Prostate gland (tissue), 2 donors: Measurements from ENCODE around the gene ARHGEF28. TPM values are rescaled to one million over a fixed set of nuclear protein-coding genes. Genes with fewer than 3 reads are reported as not detected.

Experiments
- DNase-seq: peaks from one replicate; pipeline ENCODE4 v3.0.0-alpha.2; 2019; ENCODE audit warnings: low spot score
- H3K27ac ChIP-seq, 2 donors: fragments of 200-600 bp; sonication (generic); 2 replicates each; pipeline ENCODE4 v1.5.1; 2017 to 2019
- H3K27me3 ChIP-seq: fragments of 200-600 bp; sonication (generic); replicated peaks from 2 replicates; pipeline ENCODE4 v1.5.1; 2019; ENCODE audit not compliant: insufficient read depth
- H3K36me3 ChIP-seq, 2 donors: fragments of 200-600 bp; sonication (generic); 1 replicate in 1 of 2; 2 replicates in 1 of 2; pipeline versions ENCODE4 v1.5.1 to v1.8.1; 2017 to 2019
- H3K4me1 ChIP-seq: fragments of 200-600 bp; sonication (generic); replicated peaks from 2 replicates; pipeline ENCODE4 v1.5.1; 2019
- H3K4me3 ChIP-seq, 2 donors: fragments of 200-600 bp; sonication (generic); 2 replicates each; pipeline ENCODE4 v1.5.1; 2017 to 2019
- H3K9me3 ChIP-seq: fragments of 200-600 bp; sonication (generic); 2 replicates; pipeline ENCODE4 v1.5.1; 2017
- POLR2A ChIP-seq: fragments of 450-650 bp; IDR thresholded peaks from one replicate; pipeline ENCODE4 v1.6.1; 2016; ENCODE audit warnings: antibody characterized with exemption, mild to moderate bottlenecking
- POLR2AphosphoS5 ChIP-seq: sonication (generic); formaldehyde crosslinking; IDR thresholded peaks from one replicate; pipeline ENCODE4 v1.6.1; 2017; ENCODE audit warnings: antibody characterized with exemption
- WGBS: methylation state at CpG from one replicate; pipeline ENCODE4 v1.1.5; 2018; 5-methylcytosine and 5-hydroxymethylcytosine counted together
- intact Hi-C: fragments of 100-400 bp; cut with DNase I; formaldehyde crosslinking; loops from one replicate; pipeline ENCODE4 v1.14.2; 2022
- total RNA-seq, 2 donors: library from RNA; depleted of rRNA; stranded (reverse); fragments of >200 nt; gene quantifications; one replicate each; pipeline ENCODE4 v1.1.0, GENCODE V29; 2016
- TF ChIP-seq, protein P1 (sequence below), 4 experiments: fragments of 200-600 bp in 2 of 4; fragments of 450-650 bp in 2 of 4; sonication (generic) in 2 of 4; IDR thresholded peaks; 1 replicate in 3 of 4; 2 replicates in 1 of 4; pipeline ENCODE4 v1.5.1; 2016 to 2019; ENCODE audit warnings: antibody characterized with exemption in 4 of 4, mild to moderate bottlenecking in 2 of 4, moderate library complexity in 2 of 4

The ARHGEF28 gene
- total RNA-seq, 2 donors from 2014 or later: 18.9 to 28.3 TPM

DNA sequence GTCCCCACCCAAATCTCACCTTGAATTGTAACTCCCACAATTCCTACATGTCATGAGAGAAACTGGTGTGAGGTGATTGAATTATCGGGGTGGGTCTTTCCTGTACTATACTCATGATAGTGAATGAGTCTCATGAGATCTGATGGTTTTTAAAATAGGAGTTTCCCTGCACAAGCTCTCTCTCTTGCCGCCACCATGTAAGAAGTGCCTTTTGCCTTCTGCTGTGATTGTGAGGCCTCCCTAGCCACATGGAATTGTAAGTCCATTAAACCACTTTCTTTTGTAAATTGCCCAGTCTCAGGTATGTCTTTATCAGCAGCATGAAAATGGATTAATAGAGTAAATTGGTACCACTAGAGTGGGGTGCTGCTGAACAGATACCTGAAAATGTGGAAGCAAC is 140.9 kb downstream of the ARHGEF28 start:
- no peaks in the 10 kb centered on the region for H3K9me3 ChIP-seq
- WGBS: 98% methylated on average over 2 of the region's 2 CpGs
- H3K27ac ChIP-seq: no peak overlapping the region
- intact Hi-C loops: no loop called here
- H3K4me1 ChIP-seq: peaks cover 3% of the 10 kb centered on the region
- no peak for TF ChIP-seq POLR2AphosphoS5
- TF ChIP-seq POLR2A: no peak
- TF ChIP-seq, protein P1, sequence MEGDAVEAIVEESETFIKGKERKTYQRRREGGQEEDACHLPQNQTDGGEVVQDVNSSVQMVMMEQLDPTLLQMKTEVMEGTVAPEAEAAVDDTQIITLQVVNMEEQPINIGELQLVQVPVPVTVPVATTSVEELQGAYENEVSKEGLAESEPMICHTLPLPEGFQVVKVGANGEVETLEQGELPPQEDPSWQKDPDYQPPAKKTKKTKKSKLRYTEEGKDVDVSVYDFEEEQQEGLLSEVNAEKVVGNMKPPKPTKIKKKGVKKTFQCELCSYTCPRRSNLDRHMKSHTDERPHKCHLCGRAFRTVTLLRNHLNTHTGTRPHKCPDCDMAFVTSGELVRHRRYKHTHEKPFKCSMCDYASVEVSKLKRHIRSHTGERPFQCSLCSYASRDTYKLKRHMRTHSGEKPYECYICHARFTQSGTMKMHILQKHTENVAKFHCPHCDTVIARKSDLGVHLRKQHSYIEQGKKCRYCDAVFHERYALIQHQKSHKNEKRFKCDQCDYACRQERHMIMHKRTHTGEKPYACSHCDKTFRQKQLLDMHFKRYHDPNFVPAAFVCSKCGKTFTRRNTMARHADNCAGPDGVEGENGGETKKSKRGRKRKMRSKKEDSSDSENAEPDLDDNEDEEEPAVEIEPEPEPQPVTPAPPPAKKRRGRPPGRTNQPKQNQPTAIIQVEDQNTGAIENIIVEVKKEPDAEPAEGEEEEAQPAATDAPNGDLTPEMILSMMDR (IDR thresholded peaks at IDR 0.05): no peak
- H3K27me3 ChIP-seq: no peaks in the 10 kb centered on the region
- H3K4me3 ChIP-seq: no peak overlapping the region
- no peak for DNase-seq
- no peaks in the 10 kb centered on the region for H3K36me3 ChIP-seq

DNA sequence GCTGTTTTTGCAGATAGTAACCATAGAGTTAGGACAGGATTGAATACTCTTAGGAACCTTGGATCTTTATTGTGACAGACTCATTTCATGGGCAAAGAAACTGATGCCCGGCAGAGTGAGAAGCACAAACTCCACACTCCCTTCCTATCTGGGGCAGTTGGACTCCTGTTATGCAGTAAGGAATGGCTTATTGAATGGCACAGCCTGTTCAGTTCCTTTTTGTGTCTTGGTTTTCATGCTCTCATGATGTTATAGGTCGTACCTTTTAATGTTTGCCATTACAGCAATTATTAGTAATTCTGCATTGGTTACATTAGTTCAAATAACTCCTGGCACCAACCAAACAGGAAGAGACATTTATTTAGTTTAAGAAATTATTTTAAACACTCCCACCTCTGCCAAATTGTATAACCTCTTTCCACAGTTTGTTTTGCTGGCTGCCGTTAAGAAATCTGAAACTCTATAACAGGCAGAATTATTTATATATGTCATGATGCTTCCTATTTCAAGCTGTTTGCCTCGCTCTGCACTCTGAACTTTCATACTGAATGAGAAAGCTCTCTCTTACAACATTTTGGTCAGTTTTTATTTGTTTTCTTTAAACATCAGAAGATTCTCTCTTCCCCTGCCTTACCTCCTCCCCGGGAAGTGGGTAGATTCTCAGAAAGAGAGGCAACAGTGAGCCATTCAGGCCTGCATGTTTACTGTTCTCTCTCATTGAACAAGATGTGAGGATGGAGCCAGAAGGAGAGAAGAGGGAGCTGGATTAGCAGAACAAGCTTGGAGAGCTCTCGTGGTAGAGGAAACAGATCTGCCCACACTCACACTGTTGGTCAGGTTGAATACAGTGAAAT is 144.4 kb downstream of the ARHGEF28 start:
- TF ChIP-seq, protein P1 (IDR thresholded peaks at IDR 0.05): no peak
- TF ChIP-seq POLR2AphosphoS5: peak; percentile 22
- WGBS: 10% methylated on average over 6 of the region's 6 CpGs
- no peaks in the 10 kb centered on the region for H3K27me3 ChIP-seq
- no peak overlapping the region for H3K4me3 ChIP-seq
- H3K36me3 ChIP-seq: no peaks in the 10 kb centered on the region
- intact Hi-C loops: no loop called here
- H3K9me3 ChIP-seq: no peaks in the 10 kb centered on the region
- peak overlapping the region in 1 of 2 donors; percentile 21 for H3K27ac ChIP-seq
- no peak for DNase-seq
- H3K4me1 ChIP-seq: peaks cover 3% of the 10 kb centered on the region

DNA sequence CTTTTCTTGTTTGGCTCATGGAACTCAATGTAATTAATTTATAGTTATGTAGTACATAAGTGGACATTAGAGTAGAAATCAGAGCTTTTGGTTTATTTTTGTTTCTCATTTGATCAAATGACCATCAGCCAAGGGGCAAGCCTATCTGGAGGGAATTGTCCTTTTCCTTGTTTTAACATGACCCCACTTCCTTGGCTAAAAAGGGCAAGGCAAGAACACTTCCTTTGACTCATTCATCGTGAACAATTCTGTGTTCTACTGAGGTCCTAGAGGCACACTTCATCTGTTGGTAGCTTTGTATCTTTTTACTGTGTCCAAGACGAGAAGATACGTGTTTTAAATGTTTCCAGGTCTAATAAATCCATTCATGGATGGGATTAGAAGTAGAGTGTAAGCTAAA is 148.9 kb downstream of the ARHGEF28 start:
- no peaks in the 10 kb centered on the region for H3K27me3 ChIP-seq
- H3K9me3 ChIP-seq: no peaks in the 10 kb centered on the region
- intact Hi-C loops: no loop called here
- H3K36me3 ChIP-seq: no peaks in the 10 kb centered on the region
- WGBS: 83% methylated on average over 3 of the region's 3 CpGs
- no peak overlapping the region for H3K27ac ChIP-seq
- no peak overlapping the region for H3K4me3 ChIP-seq
- DNase-seq: no peak
- TF ChIP-seq, protein P1 (IDR thresholded peaks at IDR 0.05): no peak
- no peak for TF ChIP-seq POLR2AphosphoS5
- TF ChIP-seq POLR2A: no peak
- peaks cover 3% of the 10 kb centered on the region for H3K4me1 ChIP-seq

DNA sequence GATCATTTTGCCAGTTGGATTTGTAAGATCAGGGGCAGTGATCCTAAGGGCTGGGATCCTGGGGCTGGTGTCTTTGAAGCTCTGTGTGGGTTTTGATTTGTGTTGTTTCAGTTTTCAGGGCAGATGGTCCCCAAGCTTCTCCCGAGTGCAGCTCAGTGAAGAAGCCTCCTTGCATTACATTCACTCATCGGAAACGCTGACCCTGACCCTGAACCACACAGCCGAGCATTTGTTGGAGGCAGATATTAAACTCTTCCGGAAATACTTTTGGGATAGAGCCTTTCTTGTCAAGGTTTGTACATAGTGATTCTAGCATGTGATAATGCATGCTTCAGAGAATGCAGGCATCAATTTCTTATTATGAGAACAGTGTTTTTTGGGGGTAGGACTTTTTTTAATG is 150.4 kb downstream of the ARHGEF28 start:
- Histone ChIP-seq H3K27ac (no peak overlapping the region), H3K27me3 (no peaks in the 10 kb centered on the region), H3K4me3 (no peak overlapping the region), H3K9me3 (no peaks in the 10 kb centered on the region), H3K36me3 (no peaks in the 10 kb centered on the region), H3K4me1 (no peaks in the 10 kb centered on the region)
- DNase-seq: no peak
- intact Hi-C loops: no loop called here
- TF ChIP-seq POLR2AphosphoS5 (no peak), POLR2A (no peak)
- TF ChIP-seq, protein P1 (IDR thresholded peaks at IDR 0.05): no peak
- 87% methylated on average over 5 of the region's 5 CpGs for WGBS

DNA sequence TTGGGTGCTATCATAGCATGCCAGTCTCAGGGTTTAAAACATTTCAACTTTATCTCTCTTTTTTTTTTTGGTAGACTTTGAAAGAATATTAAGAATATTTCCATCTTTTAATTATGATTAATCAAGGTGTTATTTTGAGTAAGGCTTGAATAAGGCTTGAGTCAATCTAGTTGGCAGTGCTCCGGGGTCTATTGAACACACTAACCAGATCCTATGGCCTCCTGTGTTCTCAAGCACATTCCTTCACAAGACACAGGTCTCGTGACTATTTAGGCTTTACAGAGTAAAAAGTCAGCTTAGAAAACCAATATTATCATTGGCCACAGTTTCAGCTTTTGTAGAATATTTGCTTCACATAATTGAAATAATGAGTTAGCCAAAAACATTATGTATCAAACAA is 151.2 kb downstream of the ARHGEF28 start:
- intact Hi-C loops: no loop called here
- Histone ChIP-seq H3K36me3 (no peaks in the 10 kb centered on the region), H3K4me1 (no peaks in the 10 kb centered on the region), H3K9me3 (no peaks in the 10 kb centered on the region), H3K27ac (no peak overlapping the region), H3K4me3 (no peak overlapping the region), H3K27me3 (no peaks in the 10 kb centered on the region)
- no peak for DNase-seq
- TF ChIP-seq, protein P1 (IDR thresholded peaks at IDR 0.05): no peak
- TF ChIP-seq POLR2A (no peak), POLR2AphosphoS5 (no peak)
- WGBS: 81% methylated on average over 2 of the region's 2 CpGs
